CD14-positive monocyte (primary cell): ENCODE data around the gene KLHDC10. TPM values are rescaled to one million over a fixed set of nuclear protein-coding genes. Genes with fewer than 3 reads are reported as not detected.

Experiments used
- DNase-seq, 3 donors: peaks; one replicate each; pipeline ENCODE4 v3.0.0-alpha.2; 2011 to 2022
- H2AFZ ChIP-seq: 2 replicates; pipeline ENCODE4 v1.6.0; 2012; ENCODE audit warnings: mild to moderate bottlenecking, low read depth, low read length, inconsistent platforms; ENCODE audit not compliant: insufficient read depth, poor library complexity, severe bottlenecking
- H3K27ac ChIP-seq, 2 donors: 1 replicate in 1 of 2; 2 replicates in 1 of 2; pipeline ENCODE4 v1.5.1; 2012 to 2013; ENCODE audit warnings: low read length in 2 of 2, control low read depth in 1 of 2, inconsistent platforms in 1 of 2, low read depth in 1 of 2, mild to moderate bottlenecking in 1 of 2
- H3K27me3 ChIP-seq, 2 donors: one replicate each; pipeline versions ENCODE4 v1.6.0 to v1.6.1; 2011 to 2013; ENCODE audit warnings: low read length in 2 of 2; ENCODE audit not compliant: control insufficient read depth in 2 of 2, insufficient read depth in 2 of 2
- H3K36me3 ChIP-seq, 2 donors: replicated peaks in 1 of 2; 1 replicate in 1 of 2; 2 replicates in 1 of 2; pipeline versions ENCODE4 v1.5.1 to v1.6.1; 2012 to 2013; ENCODE audit warnings: low read length in 2 of 2, control low read depth in 1 of 2, inconsistent platforms in 1 of 2, mild to moderate bottlenecking in 1 of 2; ENCODE audit not compliant: insufficient read depth in 2 of 2, control insufficient read depth in 1 of 2
- H3K4me1 ChIP-seq, 2 donors: 1 replicate in 1 of 2; 2 replicates in 1 of 2; pipeline versions ENCODE4 v1.5.1 to v1.6.1; 2012 to 2013; ENCODE audit warnings: low read length in 2 of 2, control low read depth in 1 of 2, inconsistent platforms in 1 of 2, mild to moderate bottlenecking in 1 of 2, moderate library complexity in 1 of 2; ENCODE audit not compliant: insufficient read depth in 2 of 2, control insufficient read depth in 1 of 2
- H3K4me2 ChIP-seq: replicated peaks from 2 replicates; pipeline ENCODE3; 2012; ENCODE audit warnings: low read length, moderate library complexity, mild to moderate bottlenecking; ENCODE audit not compliant: poor library complexity, severe bottlenecking; ENCODE audit errors: extremely low read depth
- H3K4me3 ChIP-seq, 3 experiments: fragments of 200-600 bp in 1 of 3; sonication (generic) in 1 of 3; replicated peaks in 1 of 3; 1 replicate in 2 of 3; 2 replicates in 1 of 3; pipeline ENCODE4 v1.5.1; 2011 to 2013; ENCODE audit warnings: low read length in 3 of 3, mild to moderate bottlenecking in 3 of 3, control low read depth in 2 of 3, low read depth in 2 of 3, inconsistent platforms in 1 of 3, moderate library complexity in 1 of 3
- H3K79me2 ChIP-seq: 2 replicates; pipeline ENCODE4 v1.6.0; 2012; ENCODE audit warnings: mild to moderate bottlenecking, control low read depth, inconsistent platforms, low read length, moderate library complexity; ENCODE audit not compliant: insufficient read depth
- H3K9ac ChIP-seq: 2 replicates; pipeline ENCODE4 v1.6.0; 2017; ENCODE audit warnings: low read length, mild to moderate bottlenecking; ENCODE audit not compliant: insufficient read depth, poor library complexity, severe bottlenecking
- H3K9me3 ChIP-seq, 2 donors: replicated peaks in 1 of 2; 1 replicate in 1 of 2; 2 replicates in 1 of 2; pipeline versions ENCODE4 v1.5.1 to v1.6.1; 2012 to 2013; ENCODE audit warnings: low read length in 2 of 2, control low read depth in 1 of 2; ENCODE audit not compliant: control insufficient read depth in 1 of 2, insufficient read depth in 1 of 2
- H4K20me1 ChIP-seq: 2 replicates; pipeline ENCODE4 v1.6.0; 2012; ENCODE audit warnings: mild to moderate bottlenecking, low read length, control low read depth, moderate library complexity; ENCODE audit not compliant: insufficient read depth
- H3K27ac Mint-ChIP-seq, 7 donors: one replicate each; pipeline ENCODE4 v1.8.0; 2020; ENCODE audit warnings: mild to moderate bottlenecking in 7 of 7, mixed read lengths in 7 of 7, moderate library complexity in 6 of 7, inconsistent platforms in 2 of 7
- H3K27me3 Mint-ChIP-seq, 3 donors: one replicate each; pipeline ENCODE4 v1.8.0; 2021 to 2022; ENCODE audit warnings: low read depth in 3 of 3, mild to moderate bottlenecking in 3 of 3, mixed read lengths in 3 of 3, moderate library complexity in 3 of 3, inconsistent platforms in 1 of 3
- H3K36me3 Mint-ChIP-seq, 2 donors: one replicate each; pipeline ENCODE4 v1.8.0; 2020; ENCODE audit warnings: mixed read lengths in 2 of 2, inconsistent platforms in 1 of 2, mild to moderate bottlenecking in 1 of 2
- H3K4me1 Mint-ChIP-seq: one replicate; pipeline ENCODE4 v1.8.0; 2020; ENCODE audit warnings: mild to moderate bottlenecking, mixed read lengths
- H3K4me3 Mint-ChIP-seq, 2 donors: one replicate each; pipeline ENCODE4 v1.8.0; 2020; ENCODE audit warnings: mild to moderate bottlenecking in 2 of 2, mixed read lengths in 2 of 2, moderate library complexity in 1 of 2
- H3K9me3 Mint-ChIP-seq, 7 donors: one replicate each; pipeline ENCODE4 v1.8.0; 2020 to 2022; ENCODE audit warnings: mixed read lengths in 7 of 7, mild to moderate bottlenecking in 6 of 7, moderate library complexity in 6 of 7, inconsistent platforms in 2 of 7
- CTCF ChIP-seq: fragments of 200-600 bp; IDR thresholded peaks from one replicate; pipeline ENCODE4 v1.8.0; 2022; ENCODE audit warnings: antibody characterized with exemption, mild to moderate bottlenecking
- WGBS: methylation state at CpG from one replicate; pipeline ENCODE4 v1.1.5; 2013; ENCODE audit warnings: missing lambda C conversion rate; ENCODE audit not compliant: insufficient coverage; 5-methylcytosine and 5-hydroxymethylcytosine counted together
- intact Hi-C, 2 donors: fragments of 100-400 bp; cut with micrococcal nuclease; formaldehyde crosslinking; loops; one replicate each; pipeline versions ENCODE4 v1.15.0 to v1.15.1; 2023
- polyA plus RNA-seq, 3 donors: library from polyadenylated mRNA; depleted of rRNA in 1 of 3; unstranded in 2 of 3; stranded (reverse) in 1 of 3; fragments of 300-500 nt in 2 of 3; fragments of >200 nt in 1 of 3; fragmentation: Illumina TruSeq in 2 of 3; gene quantifications; 1 replicate in 2 of 3; 2 replicates in 1 of 3; pipeline ENCODE4 v1.2.3, GENCODE V29; 2012 to 2021

The KLHDC10 gene
- polyA plus RNA-seq, 3 donors = 1.1 to 13.9 (median 2.9) TPM

DNA sequence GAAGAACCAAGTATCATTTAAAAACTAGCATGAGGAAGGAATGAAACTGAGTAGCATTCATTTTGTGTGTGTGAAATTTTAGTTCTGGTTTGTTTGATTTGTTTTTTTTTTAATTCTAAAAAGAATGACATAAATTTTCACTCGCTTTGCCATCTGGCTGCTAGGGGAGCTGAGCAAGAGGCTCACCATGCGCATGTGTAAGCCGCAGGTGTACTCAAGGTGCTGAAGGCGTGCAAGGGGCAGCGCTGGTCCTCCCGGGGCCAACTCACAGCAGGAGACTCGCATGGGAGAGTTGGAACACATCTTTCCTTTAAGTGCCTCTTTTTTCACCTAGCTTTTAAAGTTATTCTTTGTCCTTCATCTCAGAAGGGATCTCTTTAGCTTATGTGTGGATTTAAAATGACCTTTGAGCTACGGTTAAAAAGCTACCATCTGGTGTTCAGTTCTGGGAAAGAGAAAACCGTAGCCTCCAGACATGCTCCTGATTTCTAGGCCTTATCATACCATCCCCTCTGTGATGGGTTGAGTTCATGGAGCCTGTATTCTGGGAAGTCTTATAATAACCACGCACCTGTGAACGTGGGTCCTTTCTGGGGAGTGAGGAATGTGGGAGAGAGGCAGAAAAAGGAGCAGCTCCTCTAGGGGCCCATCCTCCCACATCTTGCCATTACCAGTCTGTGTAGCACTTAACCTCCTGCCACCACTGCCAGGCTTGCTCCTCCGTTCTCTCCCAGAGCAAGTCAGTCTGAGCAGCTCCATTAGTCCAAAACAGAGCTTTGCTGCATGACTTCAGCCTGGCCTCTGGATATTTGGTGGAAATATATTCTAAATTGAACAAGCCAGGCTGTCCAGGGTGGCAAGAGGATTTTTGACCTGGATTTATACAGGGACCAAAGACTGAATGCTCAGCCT, 61.9 kb downstream of the KLHDC10 start:
- Mint-ChIP-seq H3K27ac (peak overlapping the region in 1 of 7 donors; percentile 27), H3K36me3 (peaks cover 76 to 85% of the 10 kb centered on the region in 2 donors), H3K4me3 (no peak overlapping the region), H3K9me3 (no peaks in the 10 kb centered on the region), H3K4me1 (no peaks in the 10 kb centered on the region), H3K27me3 (no peaks in the 10 kb centered on the region)
- Histone ChIP-seq H3K27me3 (no peaks in the 10 kb centered on the region), H3K79me2 (no peaks in the 10 kb centered on the region), H3K27ac (no peak overlapping the region), H4K20me1 (no peaks in the 10 kb centered on the region), H3K4me3 (no peak overlapping the region), H3K4me2 (no peak overlapping the region), H2AFZ (no peak overlapping the region), H3K9me3 (no peaks in the 10 kb centered on the region), H3K4me1 (no peaks in the 10 kb centered on the region), H3K9ac (no peak overlapping the region), H3K36me3 (peaks cover 79 to 97% of the 10 kb centered on the region in 2 donors)
- intact Hi-C loops = no loop called here
- WGBS = 98% methylated on average over 4 of the region's 12 CpGs
- no peak for TF ChIP-seq CTCF
- no peak for DNase-seq

DNA sequence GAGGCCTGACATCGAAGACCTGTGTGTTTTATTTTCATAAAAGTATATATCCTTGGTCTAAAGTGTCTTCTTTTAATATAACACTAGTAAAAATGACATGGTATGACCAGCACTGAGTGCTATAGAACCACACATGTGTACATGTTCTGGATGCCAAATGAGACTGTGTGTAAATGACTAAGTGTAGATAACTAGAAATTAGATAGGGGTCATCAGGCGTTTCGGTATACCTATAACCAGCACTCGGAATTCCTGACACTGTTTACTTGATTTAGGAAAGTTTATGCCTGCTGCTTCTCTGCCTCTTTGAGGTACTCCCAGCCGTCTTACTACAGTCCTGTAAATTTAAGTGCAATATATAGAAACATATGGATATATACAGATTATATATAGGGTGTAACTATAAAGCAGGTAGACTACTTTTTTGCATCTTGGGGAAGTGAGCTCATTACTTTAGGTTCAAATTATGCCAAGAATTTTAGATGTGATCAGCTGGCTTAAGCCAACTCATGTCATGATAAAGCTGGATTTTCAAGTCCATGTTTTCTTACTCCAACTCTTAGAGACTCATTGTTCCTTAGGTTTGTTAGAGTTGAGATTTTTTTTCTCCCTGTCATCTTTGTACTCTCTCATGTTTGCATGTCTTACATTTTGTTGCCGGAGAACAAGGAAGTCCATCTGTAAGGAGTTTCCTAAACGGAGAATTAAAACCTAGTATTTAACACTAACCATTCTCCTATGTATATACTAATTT, 62.9 kb downstream of the KLHDC10 start:
- Histone ChIP-seq H3K4me1 (no peaks in the 10 kb centered on the region), H3K36me3 (peaks cover 73 to 95% of the 10 kb centered on the region in 2 donors), H3K79me2 (no peaks in the 10 kb centered on the region), H3K4me2 (no peak overlapping the region), H3K9ac (no peak overlapping the region), H3K4me3 (no peak overlapping the region), H4K20me1 (no peaks in the 10 kb centered on the region), H3K27ac (no peak overlapping the region), H2AFZ (no peak overlapping the region), H3K27me3 (no peaks in the 10 kb centered on the region), H3K9me3 (no peaks in the 10 kb centered on the region)
- peaks cover 73 to 85% of the 10 kb centered on the region in 2 donors for H3K36me3 Mint-ChIP-seq
- H3K9me3 Mint-ChIP-seq = no peaks in the 10 kb centered on the region
- DNase-seq = no peak
- no peak for TF ChIP-seq CTCF
- no peaks in the 10 kb centered on the region for H3K4me1 Mint-ChIP-seq
- no peak overlapping the region for H3K27ac Mint-ChIP-seq
- no peaks in the 10 kb centered on the region for H3K27me3 Mint-ChIP-seq
- H3K4me3 Mint-ChIP-seq = no peak overlapping the region
- WGBS = 100% methylated on average over 1 of the region's 7 CpGs
- intact Hi-C loops = no loop called here
